Body of pancreas (tissue), 4 donors: ENCODE measurements around the gene TAAR8.

ENCODE experiments used
- POLR2A ChIP-seq, 3 donors: fragments of 450-650 bp; IDR thresholded peaks; one replicate each; pipeline ENCODE4 v1.6.1; 2016; ENCODE audit warnings: antibody characterized with exemption in 3 of 3, mild to moderate bottlenecking in 2 of 3
- TF ChIP-seq, protein P1 (sequence below), 7 experiments: fragments of 450-650 bp in 4 of 7; fragments of 200-600 bp in 3 of 7; sonication (generic) in 3 of 7; IDR thresholded peaks; one replicate each; pipeline ENCODE4 v1.5.1; 2016 to 2019; ENCODE audit warnings: antibody characterized with exemption in 7 of 7

DNA sequence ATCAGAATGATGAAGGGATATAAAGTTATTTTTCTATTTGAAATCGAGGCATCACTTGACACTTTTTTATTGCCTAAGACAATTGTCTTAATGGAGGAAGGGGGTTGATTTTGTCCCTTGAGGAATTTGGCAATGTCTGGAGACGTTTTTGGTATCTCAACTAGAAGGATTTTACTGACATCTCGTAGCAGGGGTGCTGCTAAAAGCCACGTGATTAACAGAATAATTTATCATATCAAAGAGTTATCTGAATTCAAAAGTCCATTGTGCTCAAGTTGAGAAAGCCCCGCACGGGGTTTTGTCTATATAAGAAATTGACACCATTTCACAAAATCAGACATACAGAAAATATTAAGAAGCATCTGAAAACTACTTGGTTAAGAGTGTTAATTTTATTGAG lies 16.1 kb downstream of the TAAR8 start:
- TF ChIP-seq POLR2A (IDR thresholded peaks at IDR 0.05) = no peak
- TF ChIP-seq, protein P1, sequence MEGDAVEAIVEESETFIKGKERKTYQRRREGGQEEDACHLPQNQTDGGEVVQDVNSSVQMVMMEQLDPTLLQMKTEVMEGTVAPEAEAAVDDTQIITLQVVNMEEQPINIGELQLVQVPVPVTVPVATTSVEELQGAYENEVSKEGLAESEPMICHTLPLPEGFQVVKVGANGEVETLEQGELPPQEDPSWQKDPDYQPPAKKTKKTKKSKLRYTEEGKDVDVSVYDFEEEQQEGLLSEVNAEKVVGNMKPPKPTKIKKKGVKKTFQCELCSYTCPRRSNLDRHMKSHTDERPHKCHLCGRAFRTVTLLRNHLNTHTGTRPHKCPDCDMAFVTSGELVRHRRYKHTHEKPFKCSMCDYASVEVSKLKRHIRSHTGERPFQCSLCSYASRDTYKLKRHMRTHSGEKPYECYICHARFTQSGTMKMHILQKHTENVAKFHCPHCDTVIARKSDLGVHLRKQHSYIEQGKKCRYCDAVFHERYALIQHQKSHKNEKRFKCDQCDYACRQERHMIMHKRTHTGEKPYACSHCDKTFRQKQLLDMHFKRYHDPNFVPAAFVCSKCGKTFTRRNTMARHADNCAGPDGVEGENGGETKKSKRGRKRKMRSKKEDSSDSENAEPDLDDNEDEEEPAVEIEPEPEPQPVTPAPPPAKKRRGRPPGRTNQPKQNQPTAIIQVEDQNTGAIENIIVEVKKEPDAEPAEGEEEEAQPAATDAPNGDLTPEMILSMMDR (IDR thresholded peaks at IDR 0.05) = no peak
